Neuronal stem cell (in vitro differentiated cells): Measurements from ENCODE around the gene NDUFA9.
A peak's percentile ranks its signal among the peaks of the same experiment; 100 is the strongest.

Source experiments
- DNase-seq: peaks from one replicate; pipeline ENCODE4 v3.0.0-alpha.2; 2013; ENCODE audit warnings: low spot score
- H2AFZ ChIP-seq: one replicate; pipeline ENCODE4 v1.6.1; 2013; ENCODE audit warnings: mild to moderate bottlenecking, low read length, inconsistent platforms
- H2AK5ac ChIP-seq: 2 replicates; pipeline ENCODE4 v1.6.1; 2013; ENCODE audit warnings: low read depth, mild to moderate bottlenecking, inconsistent platforms, low read length, moderate library complexity, mixed read lengths
- H2BK120ac ChIP-seq: 2 replicates; pipeline ENCODE4 v1.6.1; 2013; ENCODE audit warnings: low read depth, mild to moderate bottlenecking, inconsistent platforms, low read length, moderate library complexity, mixed read lengths
- H2BK12ac ChIP-seq: one replicate; pipeline ENCODE4 v1.6.1; 2013; ENCODE audit warnings: low read length, inconsistent platforms
- H2BK15ac ChIP-seq: 2 replicates; pipeline ENCODE4 v1.6.1; 2013; ENCODE audit warnings: mild to moderate bottlenecking, low read length, inconsistent platforms, mixed read lengths
- H2BK5ac ChIP-seq: one replicate; pipeline ENCODE4 v1.6.1; 2013; ENCODE audit warnings: inconsistent platforms, mild to moderate bottlenecking, low read length, moderate library complexity
- H3K14ac ChIP-seq: one replicate; pipeline ENCODE4 v1.6.1; 2013; ENCODE audit warnings: low read length, inconsistent platforms
- H3K18ac ChIP-seq: 2 replicates; pipeline ENCODE4 v1.6.1; 2013; ENCODE audit warnings: low read length, inconsistent platforms
- H3K23ac ChIP-seq: 2 replicates; pipeline ENCODE4 v1.6.1; 2013; ENCODE audit warnings: low read depth, mild to moderate bottlenecking, mixed read lengths, low read length, inconsistent platforms; ENCODE audit not compliant: poor library complexity
- H3K27ac ChIP-seq: replicated peaks from 3 replicates; pipeline ENCODE4 v1.5.1; 2013; ENCODE audit warnings: low read length, inconsistent platforms
- H3K27me3 ChIP-seq, 3 experiments: 2 replicates each; pipeline ENCODE4 v1.6.1; 2013; ENCODE audit warnings: low read length in 3 of 3, mild to moderate bottlenecking in 2 of 3, inconsistent platforms in 1 of 3, low read depth in 1 of 3, mixed read lengths in 1 of 3, moderate library complexity in 1 of 3; ENCODE audit not compliant: control insufficient read depth in 3 of 3, insufficient read depth in 3 of 3
- H3K36me3 ChIP-seq, 2 donors: replicated peaks in 1 of 2; 2 replicates each; pipeline ENCODE4 v1.6.1; 2013; ENCODE audit warnings: low read length in 2 of 2; ENCODE audit not compliant: control insufficient read depth in 2 of 2, insufficient read depth in 2 of 2
- H3K4ac ChIP-seq: 2 replicates; pipeline ENCODE4 v1.6.1; 2013; ENCODE audit warnings: inconsistent platforms, mild to moderate bottlenecking, low read length, moderate library complexity
- H3K4me1 ChIP-seq, 2 donors: 1 replicate in 1 of 2; 2 replicates in 1 of 2; pipeline ENCODE4 v1.6.1; 2013; ENCODE audit warnings: low read length in 2 of 2, low read depth in 1 of 2; ENCODE audit not compliant: control insufficient read depth in 2 of 2, insufficient read depth in 1 of 2
- H3K4me2 ChIP-seq: one replicate; pipeline ENCODE4 v1.6.1; 2013; ENCODE audit warnings: mild to moderate bottlenecking, low read length, inconsistent platforms; ENCODE audit not compliant: insufficient read depth, poor library complexity, severe bottlenecking
- H3K4me3 ChIP-seq, 2 donors: 2 replicates each; pipeline ENCODE4 v1.5.1; 2013; ENCODE audit warnings: low read length in 2 of 2, mild to moderate bottlenecking in 2 of 2, inconsistent platforms in 1 of 2, moderate library complexity in 1 of 2
- H3K79me1 ChIP-seq: one replicate; pipeline ENCODE4 v1.6.1; 2013; ENCODE audit warnings: low read depth, mild to moderate bottlenecking, inconsistent platforms, low read length, moderate library complexity
- H3K9ac ChIP-seq: one replicate; pipeline ENCODE4 v1.6.1; 2013; ENCODE audit warnings: mild to moderate bottlenecking, low read depth, low read length, inconsistent platforms; ENCODE audit not compliant: poor library complexity
- H3K9me3 ChIP-seq, 2 donors: replicated peaks in 1 of 2; 2 replicates each; pipeline versions ENCODE3 to v1.6.1; 2013; ENCODE audit warnings: low read length in 2 of 2, mild to moderate bottlenecking in 2 of 2, inconsistent platforms in 1 of 2, low read depth in 1 of 2, mixed read lengths in 1 of 2, moderate library complexity in 1 of 2; ENCODE audit not compliant: control insufficient read depth in 2 of 2, insufficient read depth in 1 of 2
- H4K8ac ChIP-seq: one replicate; pipeline ENCODE4 v1.6.1; 2013; ENCODE audit warnings: low read depth, mild to moderate bottlenecking, inconsistent platforms, low read length, moderate library complexity
- H4K91ac ChIP-seq: one replicate; pipeline ENCODE4 v1.6.1; 2013; ENCODE audit warnings: low read length, low read depth, mild to moderate bottlenecking, inconsistent platforms; ENCODE audit not compliant: poor library complexity
- WGBS, 2 donors: extraction: QIAGEN DNeasy Blood & Tissue Kit; methylation state at CpG; one replicate each; pipeline ENCODE4 v1.1.7; 2013; ENCODE audit warnings: missing lambda C conversion rate in 2 of 2, mixed read lengths in 1 of 2; ENCODE audit not compliant: insufficient read length in 2 of 2, insufficient replicate concordance in 1 of 2; ENCODE audit errors: extremely low coverage in 2 of 2; 5-methylcytosine and 5-hydroxymethylcytosine counted together

Gene NDUFA9

DNA sequence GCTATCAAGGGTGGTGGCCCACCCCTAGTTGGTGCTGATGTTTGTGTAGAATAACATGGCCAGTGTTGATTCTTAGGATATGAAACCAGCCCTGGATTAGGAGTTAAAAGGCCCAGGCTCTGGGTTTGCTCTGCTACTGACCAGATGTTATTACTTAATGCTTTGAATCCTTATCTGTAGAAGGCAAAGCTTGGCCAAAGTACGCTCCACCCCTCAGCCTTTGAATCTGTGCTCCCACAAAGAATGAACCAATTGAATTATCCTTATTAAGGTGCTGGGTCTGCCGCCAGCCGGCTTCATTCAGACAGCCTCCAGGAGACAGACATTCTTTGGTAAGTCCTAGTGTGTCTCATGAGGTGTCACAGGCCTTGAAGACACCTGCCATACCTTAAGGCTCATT is 41.9 kb upstream of the NDUFA9 start:
- no peak overlapping the region for H2AK5ac ChIP-seq
- no peaks in the 10 kb centered on the region for H3K9me3 ChIP-seq
- H3K23ac ChIP-seq = no peak overlapping the region

DNA sequence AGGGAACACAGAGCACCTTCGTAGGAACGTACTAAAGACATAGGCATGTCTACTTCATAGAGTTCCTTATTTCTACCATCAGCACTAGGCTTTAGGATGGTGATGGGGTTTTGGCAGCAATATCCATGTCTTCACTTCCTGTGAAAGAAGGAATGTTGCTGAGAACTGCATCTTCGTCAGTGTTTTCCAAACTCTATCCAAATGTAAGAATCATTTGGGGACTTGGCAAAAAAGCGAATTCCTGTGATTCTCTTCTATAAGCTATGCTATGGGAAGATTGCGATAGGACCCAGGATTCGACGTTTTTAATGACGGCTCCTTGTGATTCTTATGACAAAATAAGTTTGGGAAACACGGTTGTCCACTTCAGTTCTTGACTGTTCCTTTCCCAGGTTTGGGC is 39.8 kb upstream of the NDUFA9 start:
- Histone ChIP-seq H3K18ac (no peak overlapping the region), H3K27me3 (no peaks in the 10 kb centered on the region), H3K23ac (no peak overlapping the region), H3K4ac (no peak overlapping the region), H3K4me3 (no peak overlapping the region), H3K14ac (no peak overlapping the region), H3K27ac (no peak overlapping the region), H2BK5ac (no peak overlapping the region), H3K9ac (no peak overlapping the region), H4K8ac (no peak overlapping the region), H3K4me1 (peaks cover 0 to 8% of the 10 kb centered on the region in 2 donors), H2BK15ac (no peak overlapping the region), H3K79me1 (no peaks in the 10 kb centered on the region), H2BK12ac (no peak overlapping the region), H2BK120ac (no peak overlapping the region), H2AK5ac (no peak overlapping the region), H2AFZ (no peak overlapping the region), H3K4me2 (no peak overlapping the region), H3K9me3 (no peaks in the 10 kb centered on the region), H3K36me3 (peaks cover 5 to 58% of the 10 kb centered on the region in 2 donors), H4K91ac (no peak overlapping the region)
- no CpG with 5 or more reads among the region's 9 CpGs for WGBS, 2 donors
- DNase-seq = no peak

More for the DNA sequence above, 41.9 kb upstream of the NDUFA9 start:
- no peaks in the 10 kb centered on the region for H3K27me3 ChIP-seq
- no peak overlapping the region for H3K27ac ChIP-seq
- H3K4me3 ChIP-seq = no peak overlapping the region
- H3K4me2 ChIP-seq = no peak overlapping the region
- no peak overlapping the region for H3K9ac ChIP-seq
- no peak overlapping the region for H3K14ac ChIP-seq
- H2BK120ac ChIP-seq = no peak overlapping the region
- peaks cover 0 to 8% of the 10 kb centered on the region in 2 donors for H3K4me1 ChIP-seq
- H2BK12ac ChIP-seq = no peak overlapping the region
- no peak overlapping the region for H2BK15ac ChIP-seq
- DNase-seq = no peak
- H2BK5ac ChIP-seq = no peak overlapping the region
- no peak overlapping the region for H3K4ac ChIP-seq
- no peaks in the 10 kb centered on the region for H3K79me1 ChIP-seq
- H2AFZ ChIP-seq = no peak overlapping the region
- H3K18ac ChIP-seq = no peak overlapping the region
- no peak overlapping the region for H4K91ac ChIP-seq
- H4K8ac ChIP-seq = no peak overlapping the region
- no CpG with 5 or more reads among the region's 3 CpGs for WGBS, 2 donors
- H3K36me3 ChIP-seq = peaks cover 2 to 38% of the 10 kb centered on the region in 2 donors

DNA sequence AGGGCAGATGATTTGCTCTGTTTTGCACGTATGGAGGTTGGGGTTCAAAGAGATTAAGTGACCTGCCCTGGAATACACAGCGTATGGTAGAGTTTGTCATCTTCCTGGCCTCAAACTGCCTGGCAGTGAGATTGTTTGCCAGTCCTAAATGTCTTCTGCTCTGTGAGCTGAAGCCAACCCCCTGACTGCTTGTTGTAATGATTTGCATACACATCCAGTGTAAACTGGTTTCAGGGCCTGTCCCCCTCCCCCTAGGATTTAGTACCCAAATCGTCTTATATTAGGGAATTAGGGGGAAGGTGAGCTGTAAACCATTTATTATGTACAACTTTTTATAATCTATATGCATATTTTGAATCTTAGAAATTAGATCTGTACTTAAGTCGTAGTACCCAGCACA is 38.4 kb upstream of the NDUFA9 start:
- Histone ChIP-seq H4K91ac (no peak overlapping the region), H2BK5ac (no peak overlapping the region), H3K27ac (no peak overlapping the region), H3K9me3 (no peaks in the 10 kb centered on the region), H3K23ac (no peak overlapping the region), H3K4ac (no peak overlapping the region), H3K9ac (no peak overlapping the region), H2AFZ (no peak overlapping the region), H3K4me3 (no peak overlapping the region), H2AK5ac (no peak overlapping the region), H3K79me1 (no peaks in the 10 kb centered on the region), H3K4me2 (no peak overlapping the region), H3K36me3 (peaks cover 8 to 71% of the 10 kb centered on the region in 2 donors), H2BK120ac (no peak overlapping the region), H2BK15ac (no peak overlapping the region), H3K18ac (no peak overlapping the region), H2BK12ac (no peak overlapping the region), H3K27me3 (no peaks in the 10 kb centered on the region), H4K8ac (no peak overlapping the region), H3K4me1 (peaks cover 0 to 8% of the 10 kb centered on the region in 2 donors), H3K14ac (no peak overlapping the region)
- no peak for DNase-seq
- WGBS, 2 donors = no CpG with 5 or more reads among the region's 4 CpGs

DNA sequence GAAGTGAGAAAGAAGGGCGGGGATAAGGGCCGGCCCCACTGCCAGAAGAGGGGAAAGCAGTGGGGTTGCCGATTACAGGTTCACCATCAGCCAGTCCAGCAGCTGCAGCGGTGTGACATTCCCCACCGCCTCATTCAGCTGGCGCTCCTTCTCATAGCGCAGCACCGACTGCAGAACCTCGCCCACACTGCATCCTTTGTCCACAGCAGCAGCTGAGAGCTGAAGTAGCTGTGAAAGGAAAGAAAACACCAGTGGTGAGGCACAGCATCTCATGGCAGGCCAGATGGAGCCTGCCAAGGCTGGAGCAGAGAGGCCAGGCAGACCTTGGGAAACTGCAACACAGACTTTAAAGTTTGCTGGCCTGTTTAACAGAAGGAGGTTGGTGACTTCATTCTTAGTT is 33.2 kb upstream of the NDUFA9 start:
- Histone ChIP-seq H4K91ac (no peak overlapping the region), H3K79me1 (no peaks in the 10 kb centered on the region), H3K18ac (no peak overlapping the region), H3K36me3 (peaks cover 8 to 52% of the 10 kb centered on the region in 2 donors), H2BK5ac (peak overlapping the region; percentile 33), H2AK5ac (no peak overlapping the region), H3K14ac (peak overlapping the region; percentile 33), H3K4me1 (no peaks in the 10 kb centered on the region), H3K4me2 (no peak overlapping the region), H2BK12ac (peak overlapping the region; percentile 30), H2BK15ac (no peak overlapping the region), H2BK120ac (no peak overlapping the region), H4K8ac (no peak overlapping the region), H3K9ac (peak overlapping the region; percentile 47), H3K27ac (no peak overlapping the region), H3K4ac (no peak overlapping the region), H3K4me3 (no peak overlapping the region), H3K27me3 (no peaks in the 10 kb centered on the region), H2AFZ (no peak overlapping the region), H3K9me3 (no peaks in the 10 kb centered on the region), H3K23ac (no peak overlapping the region)
- 100% methylated on average over 1 of the region's 9 CpGs; no CpG with 5 or more reads in 1 of the 2 donors for WGBS, 2 donors
- no peak for DNase-seq
